Karpas-422 (cell line): Measurements from ENCODE around the gene CCBE1. TPM values are rescaled to one million over a fixed set of nuclear protein-coding genes. Genes with fewer than 3 reads are reported as not detected.

Experiments
- DNase-seq: peaks from one replicate; pipeline ENCODE4 v3.0.0-alpha.2; 2015
- H2AFZ ChIP-seq: fragments of 200-600 bp; sonication (generic); 2 replicates; pipeline ENCODE4 v1.6.1; 2014; ENCODE audit warnings: antibody characterized with exemption, low read length, mixed read lengths
- H3K27ac ChIP-seq: fragments of 200-600 bp; sonication (generic); 2 replicates; pipeline ENCODE4 v1.5.1; 2014; ENCODE audit warnings: mild to moderate bottlenecking, low read length, moderate library complexity
- H3K27me3 ChIP-seq: fragments of 200-600 bp; sonication (generic); 2 replicates; pipeline ENCODE4 v1.6.1; 2014; ENCODE audit warnings: low read length, mixed read lengths
- H3K36me3 ChIP-seq: fragments of 200-600 bp; sonication (generic); 2 replicates; pipeline ENCODE4 v1.6.1; 2014; ENCODE audit warnings: low read length, mixed read lengths; ENCODE audit not compliant: insufficient read depth
- H3K4me1 ChIP-seq: fragments of 200-600 bp; sonication (generic); 2 replicates; pipeline ENCODE4 v1.6.1; 2014; ENCODE audit warnings: mild to moderate bottlenecking, low read length, mixed read lengths
- H3K4me2 ChIP-seq: fragments of 200-600 bp; sonication (generic); 2 replicates; pipeline ENCODE4 v1.6.1; 2014; ENCODE audit warnings: low read length, low read depth, mild to moderate bottlenecking; ENCODE audit not compliant: poor library complexity, severe bottlenecking
- H3K4me3 ChIP-seq: fragments of 200-600 bp; sonication (generic); 2 replicates; pipeline ENCODE4 v1.5.1; 2014; ENCODE audit warnings: mild to moderate bottlenecking, antibody characterized with exemption, low read length, mixed read lengths
- H3K79me2 ChIP-seq: fragments of 200-600 bp; sonication (generic); 2 replicates; pipeline ENCODE4 v1.6.1; 2014; ENCODE audit warnings: mild to moderate bottlenecking, low read length, mixed read lengths
- H3K9ac ChIP-seq: fragments of 200-600 bp; sonication (generic); 2 replicates; pipeline ENCODE4 v1.6.0; 2014; ENCODE audit warnings: low read length
- H3K9me2 ChIP-seq: fragments of 200-600 bp; sonication (generic), shearing (Covaris generic); replicated peaks from 2 replicates; pipeline ENCODE4 v1.6.0; 2014; ENCODE audit warnings: mild to moderate bottlenecking, low read length, moderate library complexity; ENCODE audit not compliant: insufficient read depth
- H3K9me3 ChIP-seq: fragments of 300-700, 200-600 bp; sonication (generic); 2 replicates; pipeline ENCODE4 v1.6.1; 2014; ENCODE audit warnings: low read length, mixed read lengths
- H4K20me1 ChIP-seq: fragments of 200-600 bp; sonication (generic); 2 replicates; pipeline ENCODE4 v1.6.1; 2014; ENCODE audit warnings: mild to moderate bottlenecking, antibody characterized with exemption, low read length, low read depth; ENCODE audit not compliant: insufficient read depth
- total RNA-seq: library from RNA; depleted of rRNA; stranded (reverse); fragments of >200 nt; shearing (Covaris generic); gene quantifications from 2 replicates; pipeline ENCODE4 v1.2.3, GENCODE V29; 2014; ENCODE audit warnings: low replicate concordance

The CCBE1 gene
- total RNA-seq, 1 experiment from 2014 or later: not detected

- Histone ChIP-seq H3K36me3 (no peaks in the 10 kb centered on the region), H3K9ac (no peak overlapping the region), H3K9me2 (no peaks in the 10 kb centered on the region), H2AFZ (no peak overlapping the region), H4K20me1 (no peaks in the 10 kb centered on the region), H3K79me2 (no peaks in the 10 kb centered on the region), H3K4me2 (no peak overlapping the region), H3K27ac (no peak overlapping the region), H3K9me3 (no peaks in the 10 kb centered on the region), H3K4me1 (no peaks in the 10 kb centered on the region), H3K4me3 (no peak overlapping the region), H3K27me3 (no peaks in the 10 kb centered on the region)
- no peak for DNase-seq
These were observed 35.1 kb downstream of the CCBE1 start for GRCh38 chr18:59661891-59662701.

GRCh38 chr18:59660786-59661743 is 36.2 kb downstream of the CCBE1 start:
- Histone ChIP-seq H3K27me3 (no peaks in the 10 kb centered on the region), H3K36me3 (no peaks in the 10 kb centered on the region), H4K20me1 (no peaks in the 10 kb centered on the region), H3K4me2 (no peak overlapping the region), H3K4me3 (no peak overlapping the region), H3K79me2 (no peaks in the 10 kb centered on the region), H3K4me1 (no peaks in the 10 kb centered on the region), H2AFZ (no peak overlapping the region), H3K9me3 (no peaks in the 10 kb centered on the region), H3K9me2 (no peaks in the 10 kb centered on the region), H3K27ac (no peak overlapping the region), H3K9ac (no peak overlapping the region)
- DNase-seq: no peak

DNA sequence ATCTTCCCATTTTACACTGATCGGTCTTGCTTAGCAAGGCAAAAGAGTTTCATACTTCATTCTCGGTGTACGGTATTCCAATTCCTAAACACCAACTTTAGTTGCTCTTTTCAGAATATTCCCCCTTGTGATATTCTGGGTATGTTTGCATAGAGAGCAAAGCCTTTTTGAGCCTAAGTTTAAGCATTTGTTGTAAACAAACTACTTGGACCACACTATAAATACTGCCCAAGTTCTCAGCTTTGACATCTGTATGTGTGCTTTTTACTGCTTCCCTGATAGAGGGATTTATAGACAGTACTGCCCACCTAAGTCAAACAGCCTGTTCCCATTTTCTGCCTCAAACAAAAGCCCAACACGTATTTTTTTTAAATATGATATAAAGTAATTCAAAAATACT is 36.9 kb downstream of the CCBE1 start:
- Histone ChIP-seq H3K27me3 (no peaks in the 10 kb centered on the region), H3K9me2 (no peaks in the 10 kb centered on the region), H3K9me3 (no peaks in the 10 kb centered on the region), H3K36me3 (no peaks in the 10 kb centered on the region), H3K27ac (no peak overlapping the region), H4K20me1 (no peaks in the 10 kb centered on the region), H3K4me1 (no peaks in the 10 kb centered on the region), H3K4me2 (no peak overlapping the region), H3K79me2 (no peaks in the 10 kb centered on the region), H3K9ac (no peak overlapping the region), H2AFZ (no peak overlapping the region), H3K4me3 (no peak overlapping the region)
- DNase-seq: no peak

DNA sequence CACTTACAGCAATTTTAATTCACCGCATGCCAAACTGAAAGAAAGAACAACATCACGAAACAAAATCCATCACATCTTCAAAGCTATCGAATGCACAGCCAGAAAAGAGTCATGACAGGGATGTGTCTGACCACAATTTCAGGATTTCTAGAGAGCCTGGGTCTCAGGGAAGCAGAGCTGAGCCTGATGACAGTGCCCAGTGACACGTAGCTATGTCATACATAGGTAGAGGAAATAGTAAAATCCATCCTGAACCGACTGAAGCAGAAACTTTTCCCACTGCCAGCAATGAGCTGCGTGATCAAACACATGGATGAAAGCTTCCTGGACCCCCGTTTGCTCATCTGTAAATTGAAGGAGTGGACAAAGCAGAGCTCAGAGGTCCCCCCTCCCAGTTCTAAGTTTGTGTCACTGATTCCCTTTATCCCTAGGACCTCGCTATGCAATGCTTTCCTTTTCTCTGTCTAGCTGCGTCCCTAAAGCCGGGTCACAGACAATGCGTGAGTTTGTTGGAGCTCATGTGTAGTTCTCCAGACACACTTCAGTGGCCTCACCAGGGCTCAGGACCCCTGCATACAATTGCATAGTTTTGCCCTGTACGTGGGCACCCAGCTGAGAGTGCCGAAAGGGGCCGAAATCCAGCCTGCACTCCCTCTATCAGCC is 37.6 kb downstream of the CCBE1 start:
- Histone ChIP-seq H3K4me1 (no peaks in the 10 kb centered on the region), H3K36me3 (no peaks in the 10 kb centered on the region), H3K27me3 (no peaks in the 10 kb centered on the region), H3K4me3 (no peak overlapping the region), H3K9ac (no peak overlapping the region), H2AFZ (no peak overlapping the region), H3K9me2 (no peaks in the 10 kb centered on the region), H3K27ac (no peak overlapping the region), H3K9me3 (no peaks in the 10 kb centered on the region), H4K20me1 (no peaks in the 10 kb centered on the region), H3K79me2 (no peaks in the 10 kb centered on the region), H3K4me2 (no peak overlapping the region)
- DNase-seq: no peak

DNA sequence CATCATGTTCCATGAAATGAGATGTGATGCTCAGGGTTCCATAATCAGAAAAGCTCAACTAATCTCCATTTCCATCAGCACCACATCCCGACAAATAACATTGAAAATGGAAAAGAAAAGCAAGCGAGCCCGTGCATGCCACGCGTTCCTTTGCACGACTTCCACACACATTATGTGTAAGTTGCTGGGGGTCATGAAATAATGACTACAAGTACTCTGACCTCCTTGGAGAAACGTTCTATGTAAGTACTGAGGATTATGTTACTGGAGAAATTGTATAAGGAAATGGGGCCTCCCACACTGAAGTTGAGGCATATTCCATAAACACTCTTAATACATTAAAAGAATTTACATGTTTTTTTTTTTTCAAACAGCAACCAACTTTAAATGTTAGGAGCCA is 38.3 kb downstream of the CCBE1 start:
- Histone ChIP-seq H3K4me3 (no peak overlapping the region), H3K9me2 (no peaks in the 10 kb centered on the region), H3K27me3 (no peaks in the 10 kb centered on the region), H3K79me2 (no peaks in the 10 kb centered on the region), H3K36me3 (no peaks in the 10 kb centered on the region), H3K4me2 (no peak overlapping the region), H4K20me1 (no peaks in the 10 kb centered on the region), H2AFZ (no peak overlapping the region), H3K4me1 (no peaks in the 10 kb centered on the region), H3K9ac (no peak overlapping the region), H3K27ac (no peak overlapping the region), H3K9me3 (no peaks in the 10 kb centered on the region)
- no peak for DNase-seq

GRCh38 chr18:59657012-59657411 is 40.2 kb downstream of the CCBE1 start:
- H3K9me3 ChIP-seq: no peaks in the 10 kb centered on the region
- H3K9me2 ChIP-seq: no peaks in the 10 kb centered on the region
- no peak overlapping the region for H2AFZ ChIP-seq
- H3K4me1 ChIP-seq: no peaks in the 10 kb centered on the region
- H3K27me3 ChIP-seq: no peaks in the 10 kb centered on the region
- H3K4me3 ChIP-seq: no peak overlapping the region
- no peaks in the 10 kb centered on the region for H4K20me1 ChIP-seq
- DNase-seq: no peak
- no peaks in the 10 kb centered on the region for H3K36me3 ChIP-seq
- H3K4me2 ChIP-seq: no peak overlapping the region
- H3K27ac ChIP-seq: no peak overlapping the region
- no peaks in the 10 kb centered on the region for H3K79me2 ChIP-seq
- H3K9ac ChIP-seq: no peak overlapping the region

- H3K4me3 ChIP-seq: no peak overlapping the region
- no peaks in the 10 kb centered on the region for H3K79me2 ChIP-seq
- H3K4me2 ChIP-seq: no peak overlapping the region
- H3K36me3 ChIP-seq: no peaks in the 10 kb centered on the region
- H3K27me3 ChIP-seq: no peaks in the 10 kb centered on the region
- H2AFZ ChIP-seq: no peak overlapping the region
- no peaks in the 10 kb centered on the region for H3K9me3 ChIP-seq
- no peak for DNase-seq
- H3K4me1 ChIP-seq: no peaks in the 10 kb centered on the region
- no peak overlapping the region for H3K27ac ChIP-seq
- H3K9ac ChIP-seq: no peak overlapping the region
- no peaks in the 10 kb centered on the region for H3K9me2 ChIP-seq
- no peaks in the 10 kb centered on the region for H4K20me1 ChIP-seq
These were observed 40.8 kb downstream of the CCBE1 start for GRCh38 chr18:59656373-59656887.

GRCh38 chr18:59655676-59656075 is 41.5 kb downstream of the CCBE1 start:
- H3K79me2 ChIP-seq: no peaks in the 10 kb centered on the region
- no peaks in the 10 kb centered on the region for H3K9me3 ChIP-seq
- H3K4me1 ChIP-seq: no peaks in the 10 kb centered on the region
- H3K9me2 ChIP-seq: no peaks in the 10 kb centered on the region
- H3K9ac ChIP-seq: no peak overlapping the region
- H3K4me3 ChIP-seq: no peak overlapping the region
- no peaks in the 10 kb centered on the region for H4K20me1 ChIP-seq
- H3K36me3 ChIP-seq: no peaks in the 10 kb centered on the region
- H3K27ac ChIP-seq: no peak overlapping the region
- H3K4me2 ChIP-seq: no peak overlapping the region
- H2AFZ ChIP-seq: no peak overlapping the region
- H3K27me3 ChIP-seq: no peaks in the 10 kb centered on the region
- DNase-seq: no peak
